Loucy (cell line): ENCODE results near the gene FGF22.
A peak's percentile ranks its signal among the peaks of the same experiment; 100 is the strongest.

Experiments
- H2AFZ ChIP-seq: fragments of 200-600 bp; sonication (generic); 2 replicates; pipeline ENCODE4 v1.6.0; 2016; ENCODE audit warnings: antibody characterized with exemption, mild to moderate bottlenecking, low read length, moderate library complexity
- H3F3A ChIP-seq: fragments of 200-600 bp; 2 replicates; pipeline ENCODE4 v1.6.0; 2016; ENCODE audit warnings: antibody characterized with exemption, low read depth, mild to moderate bottlenecking
- H3K27me3 ChIP-seq: fragments of 200-600 bp; sonication (generic); 2 replicates; pipeline ENCODE4 v1.6.1; 2014; ENCODE audit warnings: low read length, mild to moderate bottlenecking; ENCODE audit not compliant: insufficient read depth, poor library complexity, severe bottlenecking
- H3K36me3 ChIP-seq: fragments of 200-600 bp; sonication (generic); 2 replicates; pipeline ENCODE4 v1.6.1; 2016; ENCODE audit warnings: low read length; ENCODE audit not compliant: insufficient read depth
- H3K4me1 ChIP-seq: fragments of 200-600 bp; sonication (generic); 2 replicates; pipeline ENCODE4 v1.5.1; 2014; ENCODE audit warnings: low read length, mild to moderate bottlenecking; ENCODE audit not compliant: insufficient read depth, poor library complexity, severe bottlenecking
- H3K4me2 ChIP-seq: fragments of 200-600 bp; sonication (generic); 2 replicates; pipeline ENCODE4 v1.6.0; 2014; ENCODE audit warnings: antibody characterized with exemption, low read length, low read depth, mild to moderate bottlenecking; ENCODE audit not compliant: poor library complexity, severe bottlenecking
- H3K4me3 ChIP-seq: fragments of 200-600 bp; sonication (generic); 2 replicates; pipeline ENCODE4 v1.5.1; 2014; ENCODE audit warnings: low read length, mild to moderate bottlenecking, mixed read lengths; ENCODE audit not compliant: poor library complexity, severe bottlenecking
- H3K79me2 ChIP-seq: fragments of 200-600 bp; sonication (generic); 2 replicates; pipeline ENCODE4 v1.6.1; 2014; ENCODE audit warnings: low read length; ENCODE audit not compliant: insufficient read depth
- H3K9ac ChIP-seq: fragments of 200-600 bp; sonication (generic); 2 replicates; pipeline ENCODE4 v1.6.0; 2014; ENCODE audit warnings: mild to moderate bottlenecking, low read depth, low read length, moderate library complexity; ENCODE audit not compliant: poor library complexity, severe bottlenecking
- H3K9me2 ChIP-seq: fragments of 200-600 bp; sonication (generic); replicated peaks from 2 replicates; pipeline ENCODE4 v1.6.1; 2016; ENCODE audit warnings: low read depth, low read length, mixed read lengths
- H3K9me3 ChIP-seq: fragments of 200-600 bp; sonication (generic); 2 replicates; pipeline ENCODE4 v1.6.1; 2014; ENCODE audit warnings: mild to moderate bottlenecking, antibody characterized with exemption, low read length, low read depth; ENCODE audit not compliant: insufficient read depth
- H4K20me1 ChIP-seq: fragments of 200-600 bp; sonication (generic); 2 replicates; pipeline ENCODE4 v1.6.0; 2014; ENCODE audit warnings: antibody characterized with exemption, low read length, mild to moderate bottlenecking; ENCODE audit not compliant: insufficient read depth, poor library complexity, severe bottlenecking
- EZH2phosphoT487 ChIP-seq: fragments of 200-600 bp; IDR thresholded peaks from 2 replicates; pipeline ENCODE4 v1.6.1; 2018; ENCODE audit warnings: antibody characterized with exemption, mild to moderate bottlenecking, moderate library complexity, borderline replicate concordance
- TF ChIP-seq, protein P1 (sequence below): fragments of 200-600 bp; sonication (generic); conservative IDR thresholded peaks from 2 replicates; pipeline ENCODE4 v1.5.1; 2014; ENCODE audit warnings: mild to moderate bottlenecking, antibody characterized with exemption, low read length

The FGF22 gene

DNA sequence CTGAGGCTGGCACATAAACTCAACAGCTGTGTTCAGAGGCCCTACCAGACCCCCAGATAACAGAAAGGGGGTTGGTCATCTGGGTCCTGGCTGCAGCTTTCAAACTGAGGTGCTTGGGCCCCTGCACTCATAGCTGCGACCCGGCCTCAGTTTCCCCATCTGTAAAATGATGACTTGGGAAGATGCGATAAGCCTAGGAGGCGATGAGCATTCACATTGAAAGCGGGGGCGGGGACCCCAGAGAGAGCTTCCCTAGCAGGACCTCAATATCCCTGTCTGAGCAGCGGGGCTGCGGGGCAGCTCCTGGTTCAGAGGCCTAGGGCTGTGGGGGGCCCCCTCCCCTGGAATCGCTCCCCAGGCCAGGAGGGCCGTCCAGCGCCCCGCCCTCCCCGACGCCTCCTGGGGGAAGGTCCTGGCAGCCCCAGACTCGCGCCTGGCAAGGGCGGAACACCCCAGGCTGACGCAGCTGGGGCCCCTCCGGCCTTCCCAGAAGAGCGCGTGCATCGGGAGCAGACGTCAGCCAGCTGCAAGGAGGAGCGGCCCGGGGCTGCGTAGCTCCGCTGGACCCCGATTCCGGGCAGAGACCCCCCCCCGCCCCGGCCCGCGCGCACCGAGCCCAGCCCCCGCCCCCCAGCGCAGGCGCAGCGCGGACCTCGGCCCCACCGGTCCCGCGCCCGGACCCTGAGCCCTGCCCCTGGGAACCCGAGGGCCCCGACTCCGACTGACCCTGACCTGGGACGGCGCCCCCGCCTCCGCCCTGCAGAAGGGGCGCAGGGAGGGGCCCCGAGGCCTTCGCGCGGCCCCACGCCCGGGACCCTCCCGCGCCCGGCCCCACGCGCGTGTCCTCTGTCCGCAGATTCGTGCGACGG, 40.0 kb downstream of the FGF22 start:
- peak overlapping the region; percentile 77 for H3K9ac ChIP-seq
- TF ChIP-seq, protein P1, sequence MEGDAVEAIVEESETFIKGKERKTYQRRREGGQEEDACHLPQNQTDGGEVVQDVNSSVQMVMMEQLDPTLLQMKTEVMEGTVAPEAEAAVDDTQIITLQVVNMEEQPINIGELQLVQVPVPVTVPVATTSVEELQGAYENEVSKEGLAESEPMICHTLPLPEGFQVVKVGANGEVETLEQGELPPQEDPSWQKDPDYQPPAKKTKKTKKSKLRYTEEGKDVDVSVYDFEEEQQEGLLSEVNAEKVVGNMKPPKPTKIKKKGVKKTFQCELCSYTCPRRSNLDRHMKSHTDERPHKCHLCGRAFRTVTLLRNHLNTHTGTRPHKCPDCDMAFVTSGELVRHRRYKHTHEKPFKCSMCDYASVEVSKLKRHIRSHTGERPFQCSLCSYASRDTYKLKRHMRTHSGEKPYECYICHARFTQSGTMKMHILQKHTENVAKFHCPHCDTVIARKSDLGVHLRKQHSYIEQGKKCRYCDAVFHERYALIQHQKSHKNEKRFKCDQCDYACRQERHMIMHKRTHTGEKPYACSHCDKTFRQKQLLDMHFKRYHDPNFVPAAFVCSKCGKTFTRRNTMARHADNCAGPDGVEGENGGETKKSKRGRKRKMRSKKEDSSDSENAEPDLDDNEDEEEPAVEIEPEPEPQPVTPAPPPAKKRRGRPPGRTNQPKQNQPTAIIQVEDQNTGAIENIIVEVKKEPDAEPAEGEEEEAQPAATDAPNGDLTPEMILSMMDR: no peak
- no peak for TF ChIP-seq EZH2phosphoT487
- peak overlapping the region; percentile 84; the same call in 1 of the 2 replicates for H2AFZ ChIP-seq
- H3K9me3 ChIP-seq: no peaks in the 10 kb centered on the region
- H3K4me3 ChIP-seq: peak overlapping the region; percentile 85
- H3F3A ChIP-seq: no peaks in the 10 kb centered on the region
- no peaks in the 10 kb centered on the region for H3K9me2 ChIP-seq
- no peaks in the 10 kb centered on the region for H3K36me3 ChIP-seq
- no peaks in the 10 kb centered on the region for H4K20me1 ChIP-seq
- H3K4me1 ChIP-seq: peaks cover 15% of the 10 kb centered on the region
- peak overlapping the region; percentile 69 for H3K4me2 ChIP-seq
- H3K79me2 ChIP-seq: peaks cover 7% of the 10 kb centered on the region; the same call in 1 of the 2 replicates
- no peaks in the 10 kb centered on the region for H3K27me3 ChIP-seq

GRCh38 chr19:680287-681028, 40.8 kb downstream of the FGF22 start:
- Histone ChIP-seq H3K4me2 (peak overlapping the region; percentile 69), H2AFZ (peak overlapping the region; percentile 96), H3K27me3 (no peaks in the 10 kb centered on the region), H3K9ac (peak overlapping the region; percentile 77), H3K4me3 (peak overlapping the region; percentile 85), H4K20me1 (no peaks in the 10 kb centered on the region), H3K4me1 (peaks cover 15% of the 10 kb centered on the region), H3F3A (no peaks in the 10 kb centered on the region), H3K79me2 (peaks cover 7% of the 10 kb centered on the region; the same call in 1 of the 2 replicates), H3K9me2 (no peaks in the 10 kb centered on the region), H3K9me3 (no peaks in the 10 kb centered on the region), H3K36me3 (no peaks in the 10 kb centered on the region)
- TF ChIP-seq, protein P1: peak; percentile 43
- no peak for TF ChIP-seq EZH2phosphoT487

DNA sequence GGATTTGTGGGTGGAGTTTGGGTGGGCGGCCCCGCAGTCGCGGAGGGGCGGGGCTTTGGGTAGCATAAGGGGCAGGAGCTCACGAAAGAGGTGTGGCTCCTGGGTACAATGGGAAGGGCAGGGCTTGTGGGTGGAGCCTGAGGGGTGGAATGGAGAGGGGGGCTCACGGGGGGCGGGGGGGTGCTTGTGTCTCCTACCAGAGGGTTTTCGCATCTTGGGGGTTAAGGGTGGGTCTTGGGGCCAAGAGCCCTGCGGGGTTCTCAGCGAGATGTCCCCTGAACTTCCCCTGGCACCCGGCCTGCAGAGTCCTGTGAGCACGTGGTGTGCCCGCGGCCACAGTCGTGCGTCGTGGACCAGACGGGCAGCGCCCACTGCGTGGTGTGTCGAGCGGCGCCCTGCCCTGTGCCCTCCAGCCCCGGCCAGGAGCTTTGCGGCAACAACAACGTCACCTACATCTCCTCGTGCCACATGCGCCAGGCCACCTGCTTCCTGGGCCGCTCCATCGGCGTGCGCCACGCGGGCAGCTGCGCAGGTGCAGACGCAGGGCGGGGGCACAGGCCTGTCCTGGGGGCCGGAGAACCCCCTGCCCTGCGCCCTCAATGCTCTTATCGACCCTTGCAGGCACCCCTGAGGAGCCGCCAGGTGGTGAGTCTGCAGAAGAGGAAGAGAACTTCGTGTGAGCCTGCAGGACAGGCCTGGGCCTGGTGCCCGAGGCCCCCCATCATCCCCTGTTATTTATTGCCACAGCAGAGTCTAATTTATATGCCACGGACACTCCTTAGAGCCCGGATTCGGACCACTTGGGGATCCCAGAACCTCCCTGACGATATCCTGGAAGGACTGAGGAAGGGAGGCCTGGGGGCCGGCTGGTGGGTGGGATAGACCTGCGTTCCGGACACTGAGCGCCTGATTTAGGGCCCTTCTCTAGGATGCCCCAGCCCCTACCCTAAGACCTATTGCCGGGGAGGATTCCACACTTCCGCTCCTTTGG, 41.6 kb downstream of the FGF22 start:
- peak overlapping the region; percentile 96; the same call in 1 of the 2 replicates for H2AFZ ChIP-seq
- no peaks in the 10 kb centered on the region for H3K36me3 ChIP-seq

More for the DNA sequence above, 41.6 kb downstream of the FGF22 start:
- H4K20me1 ChIP-seq: no peaks in the 10 kb centered on the region
- H3K4me1 ChIP-seq: peaks cover 15% of the 10 kb centered on the region
- H3K9me2 ChIP-seq: no peaks in the 10 kb centered on the region
- H3K79me2 ChIP-seq: peaks cover 7% of the 10 kb centered on the region; the same call in 1 of the 2 replicates
- H3K9me3 ChIP-seq: no peaks in the 10 kb centered on the region
- no peaks in the 10 kb centered on the region for H3F3A ChIP-seq
- TF ChIP-seq EZH2phosphoT487: no peak
- TF ChIP-seq, protein P1: no peak
- H3K27me3 ChIP-seq: no peaks in the 10 kb centered on the region
- peak overlapping the region; percentile 69 for H3K4me2 ChIP-seq
- peak overlapping the region; percentile 55 for H3K9ac ChIP-seq
- H3K4me3 ChIP-seq: peak overlapping the region; percentile 74
